T-helper 1 cell (primary cell): Measurements from ENCODE around the gene GPC6.

Experiments used
- DNase-seq, 5 donors: peaks; one replicate each; pipeline ENCODE4 v3.0.0-alpha.2; 2012 to 2020

GPC6 gene

DNA sequence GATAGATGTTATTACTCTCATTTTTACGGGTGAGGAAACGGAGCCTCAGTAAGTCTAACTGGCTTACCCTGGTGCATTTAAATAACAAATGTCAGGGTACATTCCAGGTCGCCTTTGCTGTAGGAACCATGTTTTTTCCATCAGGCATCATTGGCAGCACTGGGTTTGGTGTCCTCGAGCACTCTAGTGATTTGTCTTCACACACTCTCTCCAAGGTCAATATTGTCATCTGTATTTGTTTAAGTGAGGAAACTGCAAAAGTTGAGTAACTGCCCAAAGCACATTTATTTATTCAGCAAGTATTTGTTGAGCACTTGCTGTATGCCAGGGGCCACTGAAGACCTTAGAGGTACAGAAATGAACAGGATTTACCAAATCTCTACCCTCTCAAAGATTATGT lies 1174.3 kb downstream of the GPC6 start:
- no peak for DNase-seq

DNA sequence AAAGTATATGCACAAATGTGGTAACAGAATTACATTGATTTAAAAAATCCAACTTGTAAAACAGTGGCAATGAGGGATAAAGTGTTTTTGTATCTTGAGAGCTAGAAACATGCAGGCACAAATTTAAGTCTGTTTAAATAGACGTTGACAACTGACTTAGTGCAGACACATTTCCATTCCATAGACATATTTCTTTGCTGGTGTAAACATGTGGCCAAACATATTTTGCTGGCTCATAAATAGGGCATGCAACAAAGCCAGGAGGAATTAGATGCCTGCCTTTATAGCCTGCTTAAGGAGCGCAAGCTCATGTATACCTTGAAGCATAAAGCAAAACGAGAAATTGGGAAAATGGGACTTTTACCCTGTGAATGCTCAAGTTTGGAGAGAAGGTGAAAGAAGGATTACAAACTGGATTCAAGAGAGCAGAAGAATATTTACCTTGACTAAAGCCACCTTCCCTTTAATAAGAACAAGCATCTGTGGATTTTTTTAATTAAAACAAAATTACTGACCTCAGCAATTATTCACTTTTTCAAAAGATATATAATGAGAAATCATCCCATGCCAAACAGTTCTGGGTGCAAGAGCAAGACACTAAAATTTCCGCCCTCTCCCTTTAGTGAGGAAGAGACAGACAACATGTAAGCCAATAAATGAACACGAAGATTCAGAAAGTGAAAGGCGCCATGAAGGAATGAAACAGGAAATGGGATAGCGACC lies 1181.9 kb downstream of the GPC6 start:
- DNase-seq: no peak

DNA sequence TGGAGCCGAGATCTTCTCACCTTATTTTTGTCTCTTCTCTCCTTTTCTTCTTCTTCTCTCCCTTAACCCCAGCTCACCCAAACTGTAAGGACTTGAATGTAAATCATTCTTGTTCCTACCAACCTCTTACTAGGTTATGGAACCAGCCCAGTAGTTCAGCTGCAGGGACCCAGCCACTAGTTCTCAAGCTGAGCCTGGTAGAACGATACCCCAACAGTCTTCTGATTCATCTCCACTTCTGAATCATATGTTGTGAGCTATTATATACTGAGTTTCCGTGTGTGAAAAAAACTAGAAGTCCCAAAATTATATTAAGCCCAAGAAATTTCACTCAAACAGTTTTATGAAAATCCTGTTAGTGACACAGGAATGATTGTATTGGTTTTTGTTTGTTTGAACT lies 1185.1 kb downstream of the GPC6 start:
- DNase-seq: no peak

DNA sequence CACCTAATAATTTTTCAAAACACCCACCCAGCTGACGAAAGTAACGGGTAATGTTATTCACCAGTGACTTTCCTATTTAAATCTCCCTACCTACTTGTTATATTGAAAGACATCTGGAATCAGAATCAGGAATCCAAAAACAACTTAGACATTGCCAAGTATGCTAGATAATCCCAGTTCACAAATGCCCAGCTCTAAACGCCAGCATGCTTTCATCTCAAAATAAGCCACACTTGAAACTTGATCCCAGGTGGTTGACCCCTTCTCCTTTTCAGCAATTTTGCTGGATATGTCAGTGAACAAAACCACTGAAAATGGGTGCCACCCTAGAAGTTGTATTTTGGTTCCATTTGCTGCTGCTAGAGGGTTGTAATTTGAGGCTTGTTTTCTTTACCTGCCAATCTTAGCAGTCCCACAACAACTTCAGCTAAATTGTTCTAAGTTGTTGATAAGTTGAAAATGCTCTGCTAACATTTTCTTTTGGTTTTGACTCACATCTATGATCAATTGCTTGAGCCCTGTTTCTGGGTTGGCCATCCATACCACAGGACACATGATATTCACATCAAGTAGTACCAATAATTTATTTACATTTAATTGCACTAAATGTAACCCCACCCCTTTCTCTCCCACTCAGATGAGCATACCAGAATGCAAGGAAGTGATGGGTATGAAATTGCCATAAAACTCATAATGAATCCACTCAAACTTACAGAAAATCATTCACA lies 1186.4 kb downstream of the GPC6 start:
- no peak for DNase-seq

DNA sequence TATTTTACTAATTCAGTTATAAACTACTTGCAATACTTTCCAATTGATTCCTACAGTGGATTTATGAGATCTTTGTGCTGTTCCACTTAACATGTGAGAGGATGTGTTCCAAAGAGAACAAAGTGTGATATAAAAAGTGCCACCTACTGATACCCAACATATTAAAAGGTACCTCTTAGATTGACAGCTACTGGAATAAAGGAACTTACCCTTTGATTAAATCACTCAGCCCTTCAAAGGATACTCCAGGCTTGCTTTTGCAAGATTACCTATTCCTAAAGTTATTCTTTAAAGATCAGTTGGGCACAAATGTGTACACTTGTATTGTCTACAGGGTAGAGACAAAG lies 1187.0 kb downstream of the GPC6 start:
- no peak for DNase-seq

DNA sequence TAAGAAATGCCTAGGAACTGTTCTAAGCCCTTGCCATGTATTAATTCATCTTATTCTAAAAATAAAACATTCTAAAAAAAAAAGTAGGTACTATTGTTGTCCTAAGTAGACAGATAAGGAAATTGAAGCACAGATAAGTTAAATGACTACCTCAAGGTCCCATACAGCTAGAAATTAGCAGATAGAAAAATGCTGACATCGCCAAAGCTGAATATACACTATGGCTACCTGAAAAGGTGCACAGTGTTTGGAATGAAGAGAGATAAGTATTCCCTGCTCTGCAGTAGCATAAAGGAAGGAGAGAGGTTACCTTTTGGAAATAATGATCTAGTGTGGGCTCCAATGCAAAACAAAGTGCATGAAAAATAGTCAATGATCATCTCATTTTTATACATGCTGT lies 1187.5 kb downstream of the GPC6 start:
- DNase-seq: no peak

DNA sequence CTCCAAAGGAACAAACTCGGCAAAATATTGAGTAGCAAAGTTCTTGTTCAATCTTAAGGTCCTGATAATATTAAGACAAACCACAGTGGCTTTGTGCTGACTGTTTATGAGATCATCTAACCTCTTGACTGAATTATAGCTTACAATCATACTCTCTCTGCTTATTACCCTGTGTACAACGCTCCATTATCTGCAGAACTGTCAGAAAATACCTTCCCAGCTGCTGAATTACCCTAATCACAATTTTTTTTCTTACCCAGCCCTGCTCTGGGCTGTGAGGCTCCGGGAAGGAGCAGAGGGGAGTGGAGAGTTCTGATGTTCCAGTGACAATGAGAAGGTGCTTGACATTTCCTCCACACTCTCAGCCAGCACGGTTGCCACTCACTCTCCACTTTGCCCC lies 1188.1 kb downstream of the GPC6 start:
- DNase-seq: no peak

DNA sequence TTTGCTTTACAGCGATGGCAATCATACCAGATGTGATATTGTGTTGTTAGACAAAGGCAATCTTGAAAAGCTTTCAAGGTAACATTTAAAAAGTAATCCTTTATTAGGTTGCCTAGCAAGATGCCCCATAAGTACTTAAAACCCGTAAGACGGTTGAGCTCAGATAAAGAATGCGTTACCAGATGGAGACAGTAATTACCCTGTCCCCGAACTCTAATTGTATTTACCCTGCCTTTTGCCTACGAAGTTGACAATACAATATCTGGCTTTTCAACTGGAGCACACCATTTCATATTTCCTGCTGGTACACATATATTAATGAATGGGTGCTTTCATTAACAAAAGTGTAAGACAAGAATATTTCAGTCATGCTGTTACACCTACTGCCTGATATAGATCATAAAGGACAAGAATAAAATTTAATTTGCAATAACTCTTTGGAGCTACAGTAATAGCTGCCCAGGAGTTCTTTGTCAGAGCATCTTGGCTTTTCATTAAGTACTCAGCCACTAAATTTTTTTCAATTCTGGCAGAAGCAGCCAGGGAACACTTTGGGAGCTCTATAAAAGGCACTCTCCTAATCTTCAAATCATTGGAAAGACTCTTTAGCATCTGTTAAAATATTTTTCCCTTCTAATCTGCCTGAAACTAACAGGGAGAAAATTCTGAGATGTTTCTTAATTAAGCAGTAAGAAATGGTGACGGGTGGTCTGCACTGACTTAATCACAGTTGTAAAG lies 1189.1 kb downstream of the GPC6 start:
- DNase-seq: no peak

DNA sequence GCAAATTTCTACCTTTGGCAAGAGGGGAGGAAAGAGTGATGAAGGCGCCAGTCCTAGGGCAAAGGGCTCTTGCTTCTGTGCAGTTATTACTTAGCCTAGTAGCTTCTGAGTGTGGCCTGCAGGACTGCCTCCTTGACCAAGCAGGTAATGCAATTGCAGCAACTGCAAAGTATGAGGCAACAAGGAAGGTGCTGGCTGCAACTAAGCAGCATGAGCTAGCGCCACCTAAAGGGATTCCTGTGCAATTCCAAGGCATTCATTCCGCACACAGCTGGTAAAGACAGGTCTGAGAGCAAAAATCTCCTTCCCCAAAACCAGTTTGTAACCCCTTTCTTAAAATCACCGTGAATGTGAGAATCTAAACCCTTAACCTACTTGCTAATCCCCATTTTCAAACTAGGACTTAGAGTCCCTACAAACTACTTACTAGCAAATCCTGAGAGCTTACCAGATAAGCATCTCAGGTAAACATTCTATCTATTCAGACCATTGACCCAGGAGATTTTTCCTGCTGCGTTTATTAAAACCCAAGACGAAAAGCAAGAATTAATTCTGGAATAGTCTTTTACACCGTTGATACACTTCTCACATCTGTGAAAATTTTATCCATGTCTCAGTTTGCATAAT lies 1190.0 kb downstream of the GPC6 start:
- DNase-seq: no peak

DNA sequence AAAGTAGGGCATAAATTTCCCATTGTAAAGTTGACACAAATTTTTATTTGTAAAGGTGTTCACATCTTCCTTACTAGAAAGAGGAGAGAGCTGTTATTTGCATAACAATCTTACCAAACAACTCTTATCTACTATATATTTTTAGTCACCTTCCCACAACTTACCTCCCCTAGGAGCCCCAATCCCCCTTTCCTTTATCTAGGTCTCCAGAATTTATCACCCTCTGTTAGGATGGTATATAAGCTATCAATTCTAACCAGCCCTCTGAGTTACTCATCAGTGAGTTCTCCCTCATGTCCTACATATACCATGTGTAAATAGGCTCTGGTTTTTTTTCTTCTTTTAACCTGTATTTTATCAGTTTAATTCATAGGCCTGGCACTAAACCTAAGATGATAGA lies 1190.7 kb downstream of the GPC6 start:
- no peak for DNase-seq

DNA sequence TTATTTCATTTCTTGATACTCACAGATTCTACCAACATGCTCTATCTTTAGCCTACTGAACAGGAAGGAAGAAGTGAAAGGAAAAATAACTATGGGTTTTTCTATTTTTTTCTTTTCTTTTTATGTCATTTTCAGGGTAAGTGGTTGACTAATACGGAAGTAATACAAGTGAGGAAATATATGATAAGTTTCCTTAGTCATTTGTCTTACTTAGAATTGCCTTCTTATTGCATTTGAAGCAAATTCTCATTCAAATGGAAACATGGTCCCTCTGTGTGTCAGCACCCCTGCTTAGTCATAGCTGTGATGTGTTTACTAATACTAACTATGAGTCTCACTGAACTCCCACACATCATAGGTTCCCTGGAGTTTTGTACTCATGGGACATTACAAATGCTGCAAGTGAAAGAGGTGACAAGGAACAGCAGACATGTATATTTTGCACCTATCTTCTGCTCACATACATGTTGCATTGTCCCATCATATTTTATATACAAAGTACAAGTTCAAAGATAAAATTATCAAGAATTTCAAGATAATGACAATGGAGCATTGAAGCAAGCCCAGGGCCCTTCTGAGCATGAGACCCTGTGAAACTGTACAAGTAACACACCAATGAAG lies 1192.8 kb downstream of the GPC6 start:
- peak in 1 of 5 donors; percentile 67 for DNase-seq

DNA sequence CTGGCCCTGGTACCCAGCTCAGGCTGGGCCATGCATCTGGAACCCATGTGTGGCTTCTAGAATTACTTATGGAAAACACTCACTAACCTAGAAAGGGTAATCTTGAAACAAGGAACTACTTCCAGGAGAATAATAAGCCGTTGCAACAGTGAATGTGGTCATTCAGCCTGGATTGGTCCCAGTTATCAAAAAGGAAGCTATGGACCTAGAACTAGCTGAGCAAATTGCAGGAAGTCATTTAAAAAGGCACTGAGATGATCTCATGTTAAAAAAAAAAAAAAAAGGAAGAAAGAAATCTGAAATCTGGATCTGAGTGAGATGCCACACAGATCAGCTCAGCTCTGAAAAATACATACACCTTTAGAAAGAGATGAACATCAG lies 1193.3 kb downstream of the GPC6 start:
- DNase-seq: no peak

DNA sequence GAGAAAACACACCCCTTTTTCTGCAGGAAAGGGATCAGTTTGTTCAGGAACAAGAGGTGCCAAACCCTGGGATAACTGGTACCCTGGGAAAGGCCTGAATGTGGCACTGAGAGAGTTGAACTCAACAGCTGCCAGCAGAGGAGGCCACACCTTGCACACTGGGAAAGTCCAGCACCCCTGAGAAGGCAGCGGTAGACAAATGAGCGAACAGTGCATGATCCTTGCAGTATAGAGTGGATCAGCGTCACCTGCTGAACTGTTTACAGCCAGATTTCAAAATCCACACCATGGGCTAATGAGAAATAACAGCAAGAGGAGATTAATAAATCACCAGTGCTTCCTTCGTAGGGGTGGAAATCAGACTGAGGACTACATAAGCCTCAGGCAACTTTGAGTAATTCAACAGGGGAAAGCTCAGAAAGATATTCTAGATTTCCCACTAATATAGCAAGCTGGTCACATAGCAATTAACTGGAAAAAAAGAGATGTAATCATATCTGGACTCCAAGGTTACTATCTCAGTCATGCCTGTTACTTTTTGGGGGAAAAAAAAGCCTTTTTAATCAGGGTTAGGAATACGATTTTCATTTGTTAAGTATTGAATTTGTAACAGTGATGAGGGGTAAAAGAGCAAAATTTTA lies 1200.8 kb downstream of the GPC6 start:
- no peak for DNase-seq

DNA sequence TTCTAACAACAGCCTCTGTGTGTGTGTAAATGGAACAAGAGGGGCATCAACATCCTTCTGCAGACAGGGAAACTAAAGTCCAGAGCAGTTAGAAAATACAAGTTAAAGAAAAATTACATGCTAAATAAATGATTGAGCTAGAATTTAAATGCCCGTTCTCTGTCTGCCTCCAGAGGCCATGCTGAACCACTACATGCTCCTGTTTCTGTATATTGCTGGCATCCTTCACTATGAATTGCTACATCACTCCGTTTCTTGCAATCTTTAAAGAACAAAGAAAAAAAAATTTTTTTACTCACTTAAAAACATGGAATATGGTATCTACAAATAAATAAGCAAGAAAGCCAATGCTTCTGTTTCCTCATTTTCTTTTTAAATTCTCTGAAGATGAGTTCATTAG lies 1205.0 kb downstream of the GPC6 start:
- no peak for DNase-seq

DNA sequence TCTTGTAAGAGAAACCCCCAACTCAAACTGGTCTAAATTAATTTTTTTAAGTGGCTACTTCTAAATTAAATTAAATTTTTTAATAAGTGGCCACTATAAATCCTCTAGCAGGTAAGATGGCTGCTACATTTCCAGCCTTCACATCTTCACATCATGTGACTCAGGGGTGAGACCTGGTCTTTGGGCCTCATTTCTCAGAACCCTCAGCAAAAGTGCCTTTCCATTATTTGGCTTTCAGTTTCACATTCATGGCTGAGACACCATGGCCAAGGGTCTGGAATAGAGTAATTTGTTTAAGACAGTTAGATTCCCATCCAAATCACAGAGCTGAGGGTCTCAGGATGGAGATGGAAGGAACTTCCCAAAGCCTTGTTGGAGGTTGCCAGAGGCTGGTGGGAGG lies 1205.4 kb downstream of the GPC6 start:
- DNase-seq: peak in 1 of 5 donors; percentile 16

DNA sequence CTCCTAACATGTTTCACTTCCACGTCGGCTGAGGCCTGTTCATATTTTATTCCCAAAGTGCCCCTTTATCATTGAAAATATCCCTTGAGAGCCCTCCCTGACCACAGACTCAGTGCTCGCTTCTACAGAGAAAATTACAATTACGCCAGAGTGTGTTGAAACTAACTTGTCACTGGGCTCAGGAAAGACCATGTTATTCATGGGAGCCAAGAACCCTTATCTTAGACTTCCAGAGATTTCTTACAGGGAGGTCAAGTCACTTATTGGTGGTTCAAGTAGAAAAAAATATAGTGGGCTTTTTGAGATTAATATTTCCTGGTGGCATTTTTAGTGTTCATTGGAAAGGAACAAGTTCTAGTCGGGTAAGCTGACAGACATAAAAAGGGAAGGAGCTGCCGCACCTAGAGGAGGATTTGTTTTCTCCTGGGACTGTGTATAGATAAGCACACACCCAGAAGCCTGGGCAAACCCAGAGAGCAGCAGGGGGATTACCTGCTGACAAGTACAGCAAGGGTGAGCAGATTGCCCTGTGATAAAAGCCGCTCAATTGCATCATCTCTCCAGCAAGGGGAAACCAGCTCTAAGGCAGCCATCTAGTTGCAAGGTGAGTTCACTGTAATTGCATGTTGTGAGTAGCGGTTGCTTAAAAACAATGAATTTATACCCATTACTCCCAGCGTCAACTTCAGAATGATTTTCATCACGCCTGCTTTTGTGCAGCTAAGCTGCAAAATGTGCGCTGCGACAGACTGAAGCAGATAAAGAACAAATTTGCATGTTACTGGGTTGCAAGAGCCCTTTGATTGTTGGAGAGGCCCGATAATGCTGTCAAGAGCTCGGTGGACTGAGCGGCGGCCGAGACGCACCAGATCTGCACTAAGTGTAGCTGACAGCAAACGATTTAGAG lies 1206.7 kb downstream of the GPC6 start:
- DNase-seq: peak in 1 of 5 donors; percentile 12

DNA sequence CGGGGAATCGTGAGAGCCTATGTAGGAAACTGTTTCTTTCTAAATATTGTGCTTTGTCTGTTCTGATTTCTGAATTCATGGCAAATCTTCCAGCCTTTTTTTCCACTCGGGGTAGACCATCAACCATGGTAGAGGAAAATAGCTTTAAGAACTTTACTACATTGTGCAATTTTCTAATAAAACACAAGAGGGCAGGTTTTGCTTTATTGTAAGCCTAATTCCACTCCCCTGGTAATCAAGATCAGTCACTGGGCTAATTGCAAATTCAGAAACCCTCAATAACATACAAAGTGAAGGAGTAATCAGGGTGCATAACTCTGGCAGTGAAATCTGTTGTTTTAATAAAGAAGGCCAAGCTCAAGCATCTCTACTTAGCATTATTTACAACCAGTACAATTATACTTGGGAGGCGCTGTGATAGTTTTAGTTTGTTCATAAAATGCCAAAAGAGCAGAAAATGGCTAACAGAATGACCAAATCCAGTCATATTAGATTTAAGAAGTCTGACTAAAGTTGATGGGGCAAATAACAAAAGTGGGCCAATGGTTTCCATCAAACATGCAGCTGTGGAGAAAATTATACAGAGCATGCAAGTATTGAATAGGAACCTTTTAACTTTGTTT lies 1209.1 kb downstream of the GPC6 start:
- DNase-seq: peak in 1 of 5 donors; percentile 36

DNA sequence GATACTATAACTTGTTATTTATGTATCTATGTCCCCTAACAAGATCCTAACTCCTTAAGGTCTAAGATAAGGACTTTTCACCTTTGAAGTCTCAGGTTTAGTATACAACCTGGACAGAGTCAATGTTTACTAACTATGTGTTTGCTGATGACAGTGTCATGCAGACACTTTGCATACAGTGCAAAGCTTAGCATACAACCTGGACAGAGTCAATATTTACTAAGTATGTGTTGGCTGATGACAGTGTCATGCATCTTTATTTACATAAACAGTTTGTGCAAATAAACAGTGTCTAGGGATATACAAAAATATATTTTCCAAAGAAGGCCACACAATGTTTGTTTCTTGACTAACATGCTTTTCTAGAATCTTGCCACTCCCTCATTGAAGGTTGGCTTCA lies 1218.2 kb downstream of the GPC6 start:
- no peak for DNase-seq

DNA sequence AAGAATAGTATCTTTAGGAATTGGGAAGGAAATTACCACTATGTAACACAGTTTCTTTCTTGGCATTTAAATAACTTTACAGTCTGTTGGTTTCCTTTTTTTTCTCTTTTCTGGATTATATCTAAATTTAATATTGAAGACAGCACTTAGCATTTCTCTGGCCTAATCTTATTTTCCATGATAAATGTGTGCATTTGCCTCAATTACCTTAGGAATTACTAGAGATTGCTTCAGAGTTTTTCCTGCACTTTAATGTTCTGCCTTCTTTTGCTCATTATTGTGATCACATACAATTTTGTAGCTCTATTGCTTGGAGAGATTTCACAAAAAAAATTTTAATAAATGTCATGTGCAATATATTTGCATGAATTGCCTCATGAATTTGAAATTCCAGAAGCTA lies 1227.7 kb downstream of the GPC6 start:
- DNase-seq: no peak

DNA sequence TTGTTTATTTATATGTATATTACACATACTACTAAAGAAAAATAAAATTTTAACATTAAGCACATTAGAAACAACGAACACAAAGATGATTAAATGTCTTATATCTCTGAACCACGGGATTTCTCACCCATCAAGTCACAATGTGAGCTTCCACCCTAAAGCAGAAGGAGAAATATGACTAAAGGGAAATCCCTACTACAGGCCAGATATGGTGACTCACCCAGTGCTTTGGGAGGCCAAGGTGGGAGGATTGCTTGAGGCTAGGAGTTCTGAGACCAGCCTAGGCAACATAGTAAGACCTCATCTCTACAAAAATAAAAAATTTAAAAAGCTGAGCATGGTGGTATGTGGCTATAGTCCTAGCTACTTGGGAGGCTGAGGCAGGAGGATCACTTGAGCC lies 1228.3 kb downstream of the GPC6 start:
- DNase-seq: no peak

DNA sequence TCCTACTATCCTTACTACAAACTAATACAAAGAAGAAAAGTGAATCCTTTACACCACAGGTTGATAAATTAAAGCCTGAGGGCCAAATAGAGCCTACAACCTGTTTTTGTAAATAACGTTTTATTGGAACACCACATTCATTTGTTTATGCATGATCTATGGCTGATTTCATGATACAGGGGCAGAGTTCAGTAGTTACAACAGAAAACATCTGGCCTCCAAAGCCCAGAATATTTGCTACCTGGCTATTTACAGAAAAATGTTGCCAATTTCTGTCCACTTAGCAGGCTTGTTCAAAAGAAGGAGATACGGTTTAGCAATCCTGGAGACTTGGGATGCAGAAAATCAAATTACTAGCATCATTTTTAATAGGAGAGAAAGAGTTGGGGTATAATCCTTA lies 1228.8 kb downstream of the GPC6 start:
- no peak for DNase-seq
